ENCODE data around the gene CYP27B1. TPM values are rescaled to one million over a fixed set of nuclear protein-coding genes. Genes with fewer than 3 reads are reported as not detected.
A peak's percentile ranks its signal among the peaks of the same experiment; 100 is the strongest.

CYP27B1 gene
- total RNA-seq, 1 donor from 2014 or later = 3.9 TPM

DNA sequence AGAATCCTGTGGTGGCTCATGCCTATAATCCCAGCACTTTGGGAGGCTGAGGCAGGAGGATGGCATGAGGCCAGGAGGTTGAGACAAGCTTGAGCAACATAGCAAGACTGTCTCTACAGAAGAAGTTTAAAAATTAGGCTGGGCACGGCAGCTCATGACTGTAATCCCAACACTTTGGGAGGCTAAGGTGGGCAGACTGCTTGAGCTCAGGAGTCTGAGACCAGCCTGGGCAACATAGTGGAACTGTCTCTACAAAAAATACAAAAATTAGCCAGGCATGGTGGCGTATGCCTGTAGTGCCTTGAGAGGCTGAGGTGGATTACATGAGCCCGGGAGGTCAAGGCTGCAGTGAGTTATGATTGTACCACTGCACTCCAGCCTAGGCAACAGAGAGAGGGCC is 998 bp upstream of the CYP27B1 start:
- FAIRE-seq (no peak), DNase-seq (ENCODE audit: low read depth) (no peak)
- peaks cover 3% of the 10 kb centered on the region for H3K36me3 ChIP-seq (ENCODE audit: control insufficient read depth, insufficient read depth, low read length)
- TF ChIP-seq, protein P1, sequence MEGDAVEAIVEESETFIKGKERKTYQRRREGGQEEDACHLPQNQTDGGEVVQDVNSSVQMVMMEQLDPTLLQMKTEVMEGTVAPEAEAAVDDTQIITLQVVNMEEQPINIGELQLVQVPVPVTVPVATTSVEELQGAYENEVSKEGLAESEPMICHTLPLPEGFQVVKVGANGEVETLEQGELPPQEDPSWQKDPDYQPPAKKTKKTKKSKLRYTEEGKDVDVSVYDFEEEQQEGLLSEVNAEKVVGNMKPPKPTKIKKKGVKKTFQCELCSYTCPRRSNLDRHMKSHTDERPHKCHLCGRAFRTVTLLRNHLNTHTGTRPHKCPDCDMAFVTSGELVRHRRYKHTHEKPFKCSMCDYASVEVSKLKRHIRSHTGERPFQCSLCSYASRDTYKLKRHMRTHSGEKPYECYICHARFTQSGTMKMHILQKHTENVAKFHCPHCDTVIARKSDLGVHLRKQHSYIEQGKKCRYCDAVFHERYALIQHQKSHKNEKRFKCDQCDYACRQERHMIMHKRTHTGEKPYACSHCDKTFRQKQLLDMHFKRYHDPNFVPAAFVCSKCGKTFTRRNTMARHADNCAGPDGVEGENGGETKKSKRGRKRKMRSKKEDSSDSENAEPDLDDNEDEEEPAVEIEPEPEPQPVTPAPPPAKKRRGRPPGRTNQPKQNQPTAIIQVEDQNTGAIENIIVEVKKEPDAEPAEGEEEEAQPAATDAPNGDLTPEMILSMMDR (IDR thresholded peaks at IDR 0.05; ENCODE audit: insufficient read depth, low read length, severe bottlenecking) = no peak
- H3K4me3 ChIP-seq (ENCODE audit: low read depth, low read length) = no peak overlapping the region
- no peaks in the 10 kb centered on the region for H3K27me3 ChIP-seq (ENCODE audit: control insufficient read depth, insufficient read depth, low read length)

DNA sequence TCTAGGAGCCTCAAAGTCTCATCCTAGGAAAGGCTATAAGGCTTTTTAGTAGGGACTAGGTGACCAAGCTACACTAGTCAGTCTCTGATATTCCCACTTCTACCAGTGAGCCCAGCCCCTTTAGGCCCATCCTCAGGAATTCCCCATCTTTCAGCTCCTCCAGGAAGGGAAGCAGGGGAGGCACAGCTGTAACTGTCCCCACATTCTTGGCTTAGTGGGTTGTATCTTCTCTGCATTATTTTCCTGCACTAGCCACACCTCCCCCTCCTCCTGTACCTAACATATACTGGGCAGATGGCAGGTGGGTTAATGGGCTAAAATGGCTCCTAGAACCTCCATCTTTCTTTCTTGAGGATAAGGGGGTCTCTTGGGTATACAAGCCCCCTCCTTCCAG is 424 bp upstream of the CYP27B1 start:
- Histone ChIP-seq H3K36me3 (ENCODE audit: control insufficient read depth, insufficient read depth, low read length) (peaks cover 3% of the 10 kb centered on the region), H3K27me3 (ENCODE audit: control insufficient read depth, insufficient read depth, low read length) (no peaks in the 10 kb centered on the region), H3K4me3 (ENCODE audit: low read depth, low read length) (no peak overlapping the region)
- DNase-seq (ENCODE audit: low read depth) (no peak), FAIRE-seq (no peak)
- TF ChIP-seq, protein P1 (IDR thresholded peaks at IDR 0.05; ENCODE audit: insufficient read depth, low read length, severe bottlenecking) = no peak

DNA sequence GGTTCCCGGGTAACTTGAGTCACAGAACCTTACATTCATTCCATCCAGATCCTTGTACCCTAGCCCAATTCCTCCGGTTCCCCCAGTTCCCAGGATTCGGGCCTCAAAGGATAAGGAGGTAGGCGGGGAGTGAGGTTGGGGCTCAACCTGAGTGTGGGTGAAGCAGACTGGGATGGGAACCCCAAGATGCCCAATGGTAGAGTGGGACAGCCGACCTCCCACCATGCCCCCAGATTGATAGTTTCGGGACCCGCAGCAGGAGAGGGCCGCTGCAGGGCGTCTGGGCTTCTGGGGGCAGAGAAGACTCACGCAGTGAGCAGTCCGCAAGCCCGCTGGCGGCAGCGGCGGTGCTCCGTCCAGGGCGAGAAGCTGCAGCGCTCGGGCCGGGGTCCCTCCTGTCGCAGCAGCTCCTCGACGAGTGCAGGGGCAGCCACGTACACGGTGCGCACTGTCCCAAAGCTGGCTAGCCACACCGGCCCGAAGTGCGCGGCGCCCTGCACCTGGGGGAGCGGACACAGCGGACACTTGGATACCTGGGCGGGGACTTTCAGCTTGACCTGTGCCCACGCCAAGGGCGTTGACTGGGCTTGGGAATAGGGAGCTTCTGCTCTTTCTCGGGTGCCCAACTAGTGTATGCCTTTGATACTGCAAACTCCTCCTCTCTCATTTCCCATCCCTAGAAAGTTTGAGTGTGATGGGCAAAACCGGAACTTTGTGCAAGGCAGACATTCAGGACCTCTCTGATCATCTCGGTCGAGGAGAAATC is 997 bp downstream of the CYP27B1 start:
- DNase-seq (ENCODE audit: low read depth) (peak; percentile 31), FAIRE-seq (no peak)
- H3K4me3 ChIP-seq (ENCODE audit: low read depth, low read length) = peak overlapping the region; percentile 52

DNA sequence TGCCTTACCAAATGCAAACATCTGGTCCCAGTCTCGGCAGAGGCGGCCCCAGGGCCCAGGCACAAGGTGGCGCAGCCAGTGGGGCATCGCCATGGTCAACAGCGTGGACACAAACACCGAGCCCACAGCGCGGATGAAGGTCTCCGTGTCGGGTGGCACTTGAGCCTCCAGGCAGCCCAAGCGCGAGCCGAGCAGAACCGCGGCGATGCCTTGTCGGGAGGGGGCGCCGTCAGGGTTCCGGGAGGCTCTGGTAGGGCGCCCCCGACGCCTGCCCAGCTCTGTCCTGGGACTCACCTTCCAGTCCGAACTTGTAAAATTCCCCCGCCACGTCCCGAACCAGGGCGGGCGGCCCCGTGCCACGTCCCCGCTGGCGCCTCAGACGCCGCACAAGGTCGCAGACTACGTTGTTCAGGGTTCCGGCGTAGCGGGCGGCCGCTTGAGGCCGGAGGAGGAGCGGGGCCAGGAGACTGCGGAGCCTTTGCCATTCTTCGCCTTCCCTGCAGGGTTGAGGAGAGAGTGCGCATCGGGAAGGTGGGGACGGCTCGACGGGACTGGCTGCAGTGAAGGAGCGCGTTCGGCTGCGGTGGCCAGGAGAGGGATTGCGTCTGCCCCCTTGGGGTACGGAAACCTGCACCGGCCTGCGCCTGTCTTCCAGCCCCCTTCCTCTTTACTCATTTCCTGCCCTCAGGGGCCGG is 1.7 kb downstream of the CYP27B1 start:
- Histone ChIP-seq H3K36me3 (ENCODE audit: control insufficient read depth, insufficient read depth, low read length) (no peaks in the 10 kb centered on the region), H3K4me3 (ENCODE audit: low read depth, low read length) (peak overlapping the region; percentile 52), H3K27me3 (ENCODE audit: control insufficient read depth, insufficient read depth, low read length) (no peaks in the 10 kb centered on the region)
- TF ChIP-seq, protein P1 (IDR thresholded peaks at IDR 0.05; ENCODE audit: insufficient read depth, low read length, severe bottlenecking) = peak; percentile 62
- peak; percentile 83 for DNase-seq (ENCODE audit: low read depth)
- FAIRE-seq = no peak

More for the DNA sequence above, 997 bp downstream of the CYP27B1 start:
- no peaks in the 10 kb centered on the region for H3K27me3 ChIP-seq (ENCODE audit: control insufficient read depth, insufficient read depth, low read length)
- TF ChIP-seq, protein P1 (IDR thresholded peaks at IDR 0.05; ENCODE audit: insufficient read depth, low read length, severe bottlenecking) = no peak
- peaks cover 3% of the 10 kb centered on the region for H3K36me3 ChIP-seq (ENCODE audit: control insufficient read depth, insufficient read depth, low read length)

DNA sequence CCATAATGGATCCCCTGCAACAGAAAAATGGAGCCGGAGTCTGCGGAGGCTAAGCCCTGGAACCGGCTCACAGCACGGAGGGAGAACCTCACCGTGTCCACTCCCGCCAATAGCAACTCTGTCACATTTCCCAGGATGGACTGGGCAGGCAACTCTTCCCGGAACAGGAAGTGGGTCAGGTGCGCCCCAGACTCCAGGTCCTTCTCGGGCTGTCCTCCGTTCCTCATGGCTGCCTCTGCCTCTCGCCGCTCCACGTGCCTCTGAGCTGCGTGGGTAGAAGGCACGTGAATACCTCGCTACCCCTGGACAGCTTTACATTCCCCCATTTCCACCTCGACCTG is 2.2 kb downstream of the CYP27B1 start:
- TF ChIP-seq, protein P1 (IDR thresholded peaks at IDR 0.05; ENCODE audit: insufficient read depth, low read length, severe bottlenecking) = no peak
- Histone ChIP-seq H3K4me3 (ENCODE audit: low read depth, low read length) (peak overlapping the region; percentile 52), H3K36me3 (ENCODE audit: control insufficient read depth, insufficient read depth, low read length) (no peaks in the 10 kb centered on the region), H3K27me3 (ENCODE audit: control insufficient read depth, insufficient read depth, low read length) (no peaks in the 10 kb centered on the region)
- no peak for FAIRE-seq
- no peak for DNase-seq (ENCODE audit: low read depth)

Measured in bronchial epithelial cell (primary cell).